HG02852 (cell line): ENCODE results near the gene CCDC201.

Source experiments
- ATAC-seq: cut with Tn5 transposase; IDR thresholded peaks from one replicate; pipeline ENCODE4 v1.9.1; 2021; ENCODE audit warnings: mild to moderate bottlenecking, moderate library complexity; ENCODE audit not compliant: unreplicated experiment

CCDC201 gene, protein sequence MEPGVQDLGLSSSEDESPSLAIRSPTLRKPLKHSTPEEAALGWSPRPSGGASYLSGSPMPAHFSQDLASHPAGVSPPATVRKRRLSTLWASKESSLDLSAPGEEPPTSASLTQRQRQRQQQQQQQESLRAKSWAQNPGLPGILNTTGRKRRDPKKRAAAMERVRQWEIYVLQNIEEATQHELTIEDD

GRCh38 chr7:45873035-45873354, at the start of gene CCDC201:
Gene CCDC201, minus strand, starts transcription at chr7:45873082. Its CDS starts 75 bp downstream, at chr7:45873007.
- no peak for ATAC-seq

GRCh38 chr7:45921699-45922519, 49.0 kb upstream of the CCDC201 start:
- no peak for ATAC-seq

GRCh38 chr7:45921381-45921698, 48.5 kb upstream of the CCDC201 start:
- no peak for ATAC-seq

DNA sequence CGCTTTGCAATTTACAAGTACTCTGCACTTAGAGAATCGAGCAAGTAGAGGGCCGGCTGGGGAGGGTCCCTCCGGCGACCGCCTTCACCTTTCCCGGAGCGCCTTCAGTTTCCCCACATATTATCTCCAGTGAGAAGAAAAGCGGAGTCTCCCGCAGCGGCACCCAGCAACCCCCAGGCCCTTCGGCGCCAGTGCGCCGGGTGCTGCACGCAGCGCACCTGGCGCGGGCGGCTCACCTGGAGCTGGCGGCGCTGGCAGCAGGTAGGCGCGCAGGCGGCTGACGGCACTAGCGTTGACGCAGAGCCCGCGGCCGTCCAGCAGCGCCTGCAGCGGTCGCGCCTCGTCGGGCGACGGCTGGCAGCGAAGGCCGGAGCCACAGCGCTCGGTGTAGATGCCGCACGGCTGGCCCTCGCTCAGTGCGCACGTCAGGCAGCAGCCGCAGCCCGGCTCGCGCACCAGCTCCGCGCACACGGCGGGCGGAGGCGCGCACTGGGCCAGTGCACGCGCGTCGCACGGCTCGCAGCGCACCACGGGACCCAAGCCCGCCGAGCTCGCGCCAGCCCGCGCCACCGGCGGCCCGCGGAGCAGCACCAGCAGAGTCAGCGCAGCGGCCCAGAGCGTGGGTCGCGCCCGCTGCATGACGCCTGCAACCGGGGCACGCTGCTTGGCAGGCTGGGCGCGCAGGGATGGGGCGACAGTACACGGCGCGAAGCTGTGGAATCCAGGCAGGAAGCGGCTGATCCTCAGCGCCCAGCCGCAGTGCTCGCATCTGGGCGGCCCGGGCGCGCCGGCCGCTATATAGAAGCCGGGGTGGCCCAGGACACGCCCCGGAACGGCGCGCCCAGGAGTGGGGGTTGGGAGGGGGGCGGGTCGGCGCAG, 47.9 kb upstream of the CCDC201 start, which contains the start of gene IGFBP3:
Gene IGFBP3 (minus strand): TSS at position 771 of the 879 bp plus-strand sequence. CDS start 132 bp downstream, at position 639.
- no peak for ATAC-seq

- no peak for ATAC-seq
Measured at GRCh38 chr7:45919993-45920459, 47.1 kb upstream of the CCDC201 start.

- no peak for ATAC-seq
Measured at GRCh38 chr7:45919231-45919784, 46.4 kb upstream of the CCDC201 start.

DNA sequence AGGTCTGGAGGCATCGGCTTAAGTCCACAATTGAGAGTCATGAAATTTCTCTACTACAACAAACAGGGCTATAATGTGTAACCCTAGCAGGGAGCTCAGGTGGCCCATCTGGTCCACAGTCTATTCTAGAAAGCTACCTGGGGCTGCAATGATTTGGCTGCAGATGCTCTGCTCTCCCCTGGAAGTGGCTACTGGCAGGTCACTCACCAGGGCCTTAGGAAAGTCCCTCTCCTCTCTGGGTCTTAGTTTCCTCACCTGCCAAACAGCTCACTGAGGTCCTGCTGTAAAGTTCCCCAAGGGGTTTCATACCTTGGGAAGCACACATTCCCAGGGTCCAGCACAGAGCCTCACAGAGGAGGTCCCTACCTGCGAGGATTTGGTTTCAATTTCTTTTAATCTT, 45.7 kb upstream of the CCDC201 start:
- ATAC-seq: no peak

GRCh38 chr7:45917658-45918057, 44.8 kb upstream of the CCDC201 start:
- ATAC-seq: peak; percentile 83

DNA sequence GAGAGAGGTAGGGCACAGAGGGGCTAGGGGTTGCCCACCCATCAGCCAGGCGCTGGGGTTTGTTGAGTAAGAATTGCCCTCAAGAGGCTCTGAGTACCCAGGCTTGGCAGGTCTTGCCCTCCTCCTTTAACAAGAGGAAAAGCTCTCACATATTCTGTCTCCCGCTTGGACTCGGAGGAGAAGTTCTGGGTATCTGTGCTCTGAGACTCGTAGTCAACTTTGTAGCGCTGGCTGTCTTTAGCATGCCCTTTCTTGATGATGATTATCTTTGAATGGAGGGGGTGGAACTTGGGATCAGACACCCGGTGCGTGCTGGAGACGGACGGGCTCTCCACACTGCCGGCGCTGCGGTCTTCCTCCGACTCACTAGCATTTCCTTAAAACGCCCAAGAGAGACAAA, 44.2 kb upstream of the CCDC201 start:
- no peak for ATAC-seq

GRCh38 chr7:45915606-45916005, 42.7 kb upstream of the CCDC201 start:
- ATAC-seq: no peak

- no peak for ATAC-seq
Measured at GRCh38 chr7:45914911-45915310, 42.0 kb upstream of the CCDC201 start.

GRCh38 chr7:45912972-45913371, 40.1 kb upstream of the CCDC201 start:
- ATAC-seq: no peak

GRCh38 chr7:45911311-45911710, 38.4 kb upstream of the CCDC201 start:
- no peak for ATAC-seq

GRCh38 chr7:45910855-45911254, 38.0 kb upstream of the CCDC201 start:
- ATAC-seq: no peak

DNA sequence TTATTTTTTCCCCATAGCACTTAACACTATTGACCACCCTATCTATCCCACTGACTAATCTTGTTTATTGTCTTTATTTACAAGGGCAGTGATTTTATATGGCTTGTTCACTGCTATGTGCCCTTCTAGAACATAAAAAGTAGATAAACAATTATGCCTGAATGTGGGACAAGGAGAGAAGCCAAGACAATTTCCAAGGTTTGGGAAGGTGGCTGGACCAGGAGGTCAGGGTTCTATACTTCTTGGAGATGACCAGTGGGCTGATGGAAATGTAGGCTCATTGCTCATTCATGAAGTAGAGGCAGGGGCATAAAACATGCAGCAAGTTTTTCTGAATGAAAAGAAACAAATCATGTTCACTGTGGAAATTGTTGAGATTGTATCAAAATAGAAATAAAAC, 36.7 kb upstream of the CCDC201 start:
- ATAC-seq: no peak

DNA sequence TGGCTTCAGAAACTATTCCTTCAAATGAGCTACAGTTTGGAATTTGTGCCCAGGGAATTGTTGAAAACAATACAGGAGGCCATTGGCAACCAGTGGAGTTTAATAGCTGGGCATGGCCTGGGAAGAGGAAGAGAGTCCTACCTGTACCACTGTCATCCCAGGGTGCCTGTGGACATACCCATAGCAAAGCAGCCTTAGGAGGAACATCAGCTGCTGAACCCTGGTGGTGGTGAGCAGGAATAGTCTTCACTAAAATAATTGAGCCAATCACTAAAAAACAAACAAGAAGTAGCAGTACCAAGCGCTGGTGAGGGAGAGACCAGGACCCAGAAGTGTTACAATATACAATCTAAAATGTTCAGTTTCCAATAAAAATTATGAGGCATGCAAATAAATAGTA, 29.9 kb upstream of the CCDC201 start:
- no peak for ATAC-seq

GRCh38 chr7:45901566-45901965, 28.7 kb upstream of the CCDC201 start:
- no peak for ATAC-seq

DNA sequence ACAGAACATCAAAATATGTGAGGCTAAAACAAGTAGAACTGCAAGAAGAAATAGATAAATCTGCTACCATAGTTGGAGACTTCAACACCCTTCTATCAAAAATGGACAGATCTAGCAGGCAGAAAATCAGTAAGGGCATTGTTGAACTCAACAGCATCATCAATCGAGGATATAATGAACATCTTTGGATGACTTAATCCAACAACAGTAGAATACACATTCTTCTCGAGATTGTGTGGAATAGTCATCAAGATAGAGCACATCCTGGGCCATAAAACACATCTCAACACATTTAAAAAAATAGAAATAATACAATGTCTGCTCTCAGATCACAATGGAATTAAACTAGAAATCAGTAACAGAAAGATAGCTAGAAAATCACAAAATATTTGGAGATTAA, 25.3 kb upstream of the CCDC201 start:
- ATAC-seq: no peak

DNA sequence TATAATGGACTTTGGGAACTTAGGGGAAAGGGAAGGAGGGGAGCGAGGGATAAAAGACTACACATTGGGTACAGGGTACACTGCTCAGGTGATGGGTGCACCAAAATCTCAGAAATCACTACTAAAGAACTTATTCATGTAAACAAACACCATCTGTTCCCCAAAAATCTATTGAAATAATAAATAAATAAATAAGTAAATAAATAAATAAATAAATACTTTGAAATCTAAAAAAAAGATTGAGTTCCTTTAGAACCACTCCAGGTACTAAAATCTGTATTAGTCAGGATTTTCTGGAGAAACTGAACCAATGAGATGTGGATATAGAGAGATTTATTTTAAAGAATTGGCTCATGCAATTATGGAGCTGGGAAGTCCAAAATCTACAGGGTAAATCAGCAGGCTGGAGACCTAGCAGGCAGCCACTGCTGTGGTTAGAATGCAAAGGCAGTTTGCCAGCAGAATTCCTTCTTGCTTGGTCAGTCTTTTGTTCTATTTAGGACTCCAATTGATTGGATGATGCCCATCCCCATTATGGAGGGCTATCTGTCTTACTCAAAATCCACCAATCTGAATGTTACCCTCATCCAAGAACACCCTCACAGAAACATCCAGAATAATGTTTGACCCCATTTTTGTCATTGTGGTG, 24.3 kb upstream of the CCDC201 start:
- ATAC-seq: no peak

GRCh38 chr7:45894665-45895062, 21.8 kb upstream of the CCDC201 start:
- ATAC-seq: no peak
